ENCODE measurements around the gene CFAP161. TPM values are rescaled to one million over a fixed set of nuclear protein-coding genes. Genes with fewer than 3 reads are reported as not detected.

CFAP161 gene
- total RNA-seq, 2 donors from 2014 or later: not detected

DNA sequence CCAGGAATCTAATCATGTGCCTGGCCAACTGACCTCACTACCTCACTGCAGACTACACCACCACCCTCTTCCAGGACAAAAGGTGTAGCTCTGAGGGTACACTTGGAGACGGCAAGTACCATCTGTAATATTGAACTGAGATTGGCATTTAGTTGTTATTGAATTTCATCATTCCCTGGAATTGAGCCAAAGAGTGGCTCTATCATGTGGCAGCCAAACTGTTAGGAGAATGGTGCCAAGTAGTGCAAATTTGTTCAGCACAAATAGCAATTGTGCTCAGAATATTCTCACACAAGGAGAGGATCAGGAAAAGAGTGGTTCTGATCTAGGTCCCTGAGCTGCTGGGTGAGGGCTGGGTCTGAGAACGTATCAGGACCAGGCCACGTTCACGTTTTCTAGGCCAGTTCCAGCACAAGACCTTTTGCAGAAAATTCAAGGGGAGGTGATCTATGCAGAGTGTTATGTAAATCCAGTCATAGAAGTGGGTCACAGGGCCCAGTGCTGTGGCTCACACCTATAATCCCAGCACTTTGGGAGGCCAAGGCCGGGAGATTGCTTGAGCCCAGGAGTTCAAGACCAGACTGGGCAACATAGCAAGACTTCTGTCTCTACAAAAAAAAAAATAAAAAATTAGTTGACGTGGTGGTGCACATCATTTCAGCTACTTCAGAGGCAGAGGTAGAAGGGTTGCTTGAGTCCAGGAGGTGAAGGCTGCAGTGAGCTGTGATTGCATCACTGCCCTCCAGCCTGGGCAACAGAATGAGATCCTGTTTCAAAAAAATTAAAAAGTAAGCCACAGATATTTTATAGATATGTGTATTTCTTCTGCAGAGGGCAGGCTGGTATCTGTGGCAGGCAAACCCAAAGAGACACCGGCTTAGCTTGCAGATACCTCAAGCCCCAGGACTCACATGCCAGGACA, 31.9 kb upstream of the CFAP161 start:
- no peak overlapping the region for H3K27ac Mint-ChIP-seq

GRCh38 chr15:81103857-81104256, 30.2 kb upstream of the CFAP161 start:
- no peaks in the 10 kb centered on the region for H3K9me3 Mint-ChIP-seq
- H3K27ac Mint-ChIP-seq: no peak overlapping the region
- no peaks in the 10 kb centered on the region for H3K36me3 Mint-ChIP-seq
- DNase-seq (ENCODE audit: low spot score in 2 of 2): no peak
- ATAC-seq: no peak

More for the DNA sequence above, 31.9 kb upstream of the CFAP161 start:
- no peak for DNase-seq (ENCODE audit: low spot score in 2 of 2)
- Mint-ChIP-seq H3K36me3 (no peaks in the 10 kb centered on the region), H3K9me3 (no peaks in the 10 kb centered on the region)
- no peak for ATAC-seq

GRCh38 chr15:81105545-81105944, 28.5 kb upstream of the CFAP161 start:
- ATAC-seq: no peak
- DNase-seq (ENCODE audit: low spot score in 2 of 2): no peak
- no peaks in the 10 kb centered on the region for H3K36me3 Mint-ChIP-seq

DNA sequence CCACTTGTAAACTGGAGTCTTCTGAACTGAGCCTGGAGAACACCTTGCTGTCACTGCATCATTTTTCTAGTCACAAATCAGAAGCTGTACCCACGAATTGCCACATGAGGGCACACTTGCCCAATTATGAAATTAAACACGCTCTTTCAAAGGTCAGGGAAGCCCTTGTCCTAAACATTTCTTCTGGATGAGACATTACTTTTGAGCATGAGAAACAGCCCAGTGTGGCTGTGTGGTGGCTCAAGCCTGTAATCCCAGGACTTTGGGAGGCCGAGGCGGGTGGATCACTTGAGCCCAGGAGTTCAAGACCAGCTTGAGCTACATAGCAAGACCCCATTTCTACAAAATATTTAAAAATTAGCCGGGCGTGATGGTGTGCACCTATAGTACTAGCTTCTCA, 27.5 kb upstream of the CFAP161 start:
- Mint-ChIP-seq H3K36me3 (no peaks in the 10 kb centered on the region), H3K9me3 (no peaks in the 10 kb centered on the region), H3K27ac (no peak overlapping the region)
- DNase-seq (ENCODE audit: low spot score in 2 of 2) (peak in 1 of 2 donors; percentile 38), ATAC-seq (peak; percentile 31 to 44)

More at GRCh38 chr15:81105545-81105944, 28.5 kb upstream of the CFAP161 start:
- Mint-ChIP-seq H3K9me3 (no peaks in the 10 kb centered on the region), H3K27ac (no peak overlapping the region)

- Mint-ChIP-seq H3K27ac (no peak overlapping the region), H3K36me3 (no peaks in the 10 kb centered on the region), H3K9me3 (no peaks in the 10 kb centered on the region)
- no peak for ATAC-seq
- DNase-seq (ENCODE audit: low spot score in 2 of 2): no peak
Observed at GRCh38 chr15:81107889-81108288, 26.2 kb upstream of the CFAP161 start.

- no peak overlapping the region for H3K27ac Mint-ChIP-seq
- ATAC-seq (no peak), DNase-seq (ENCODE audit: low spot score in 2 of 2) (no peak)
- no peaks in the 10 kb centered on the region for H3K36me3 Mint-ChIP-seq
- no peaks in the 10 kb centered on the region for H3K9me3 Mint-ChIP-seq
Observed at GRCh38 chr15:81108427-81108826, 25.6 kb upstream of the CFAP161 start.

GRCh38 chr15:81111018-81111417, 23.1 kb upstream of the CFAP161 start:
- DNase-seq (ENCODE audit: low spot score in 2 of 2): no peak
- ATAC-seq: no peak
- H3K27ac Mint-ChIP-seq: no peak overlapping the region
- no peaks in the 10 kb centered on the region for H3K9me3 Mint-ChIP-seq
- H3K36me3 Mint-ChIP-seq: no peaks in the 10 kb centered on the region

DNA sequence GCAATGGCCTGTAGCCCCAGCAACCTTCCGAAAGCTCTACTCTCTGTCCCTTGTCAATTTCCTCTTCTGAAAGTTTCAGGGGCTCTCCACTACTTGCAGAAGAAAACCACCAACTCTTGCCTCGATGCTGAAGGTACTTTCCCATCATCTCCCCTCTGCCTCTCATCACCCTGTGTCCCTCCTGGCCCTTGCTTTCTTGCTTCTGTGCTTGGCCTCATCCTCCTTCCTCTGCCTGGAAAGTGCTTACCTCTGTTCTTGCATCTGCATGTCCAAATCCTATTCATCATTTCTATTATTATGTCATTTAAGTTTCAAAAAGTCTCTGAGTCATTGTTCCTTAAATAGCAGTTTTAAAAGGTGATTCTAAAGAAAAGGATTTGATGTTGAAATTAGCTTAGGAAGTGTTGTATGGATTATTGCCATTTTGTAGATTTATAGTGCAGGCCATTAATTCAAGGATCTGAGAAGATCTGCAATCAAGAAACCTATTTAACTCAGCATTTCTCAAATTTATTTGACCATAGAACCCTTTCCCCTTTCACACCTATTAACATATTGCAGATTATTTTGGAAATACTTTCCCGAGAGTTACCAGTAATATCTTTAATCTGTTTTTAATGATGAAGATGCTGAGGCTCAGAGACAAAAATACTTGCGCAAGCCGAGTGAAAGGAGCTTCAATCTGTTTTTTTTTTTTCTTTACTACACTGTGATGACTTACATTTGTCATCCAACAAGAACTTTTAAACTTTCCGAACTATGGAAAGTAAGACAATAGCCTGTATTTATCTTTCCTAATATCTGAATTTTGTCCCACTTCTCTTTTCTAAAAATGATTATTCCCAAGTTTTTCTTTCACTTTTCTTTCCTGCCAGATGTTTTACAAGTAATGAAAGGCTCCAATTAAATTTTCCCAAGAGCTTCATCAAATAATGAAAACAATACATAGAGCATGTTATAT, 22.3 kb upstream of the CFAP161 start:
- no peaks in the 10 kb centered on the region for H3K9me3 Mint-ChIP-seq
- no peaks in the 10 kb centered on the region for H3K36me3 Mint-ChIP-seq
- peak in 1 of 2 donors; percentile 63 for ATAC-seq
- DNase-seq (ENCODE audit: low spot score in 2 of 2): no peak
- H3K27ac Mint-ChIP-seq: no peak overlapping the region

- ATAC-seq: no peak
- DNase-seq (ENCODE audit: low spot score in 2 of 2): no peak
- no peaks in the 10 kb centered on the region for H3K36me3 Mint-ChIP-seq
- no peak overlapping the region for H3K27ac Mint-ChIP-seq
- no peaks in the 10 kb centered on the region for H3K9me3 Mint-ChIP-seq
Observed at GRCh38 chr15:81113204-81113657, 20.8 kb upstream of the CFAP161 start.

- H3K36me3 Mint-ChIP-seq: no peaks in the 10 kb centered on the region
- H3K27ac Mint-ChIP-seq: no peak overlapping the region
- ATAC-seq (no peak), DNase-seq (ENCODE audit: low spot score in 2 of 2) (no peak)
- no peaks in the 10 kb centered on the region for H3K9me3 Mint-ChIP-seq
Observed at GRCh38 chr15:81113861-81114291, 20.2 kb upstream of the CFAP161 start.

GRCh38 chr15:81115054-81115939, 18.8 kb upstream of the CFAP161 start:
- no peak for ATAC-seq
- H3K9me3 Mint-ChIP-seq: no peaks in the 10 kb centered on the region
- H3K27ac Mint-ChIP-seq: no peak overlapping the region

GRCh38 chr15:81117136-81117535, 16.9 kb upstream of the CFAP161 start:
- Mint-ChIP-seq H3K9me3 (no peaks in the 10 kb centered on the region), H3K36me3 (no peaks in the 10 kb centered on the region), H3K27ac (no peak overlapping the region)
- ATAC-seq (no peak), DNase-seq (ENCODE audit: low spot score in 2 of 2) (no peak)

More at GRCh38 chr15:81115054-81115939, 18.8 kb upstream of the CFAP161 start:
- H3K36me3 Mint-ChIP-seq: no peaks in the 10 kb centered on the region
- no peak for DNase-seq (ENCODE audit: low spot score in 2 of 2)

DNA sequence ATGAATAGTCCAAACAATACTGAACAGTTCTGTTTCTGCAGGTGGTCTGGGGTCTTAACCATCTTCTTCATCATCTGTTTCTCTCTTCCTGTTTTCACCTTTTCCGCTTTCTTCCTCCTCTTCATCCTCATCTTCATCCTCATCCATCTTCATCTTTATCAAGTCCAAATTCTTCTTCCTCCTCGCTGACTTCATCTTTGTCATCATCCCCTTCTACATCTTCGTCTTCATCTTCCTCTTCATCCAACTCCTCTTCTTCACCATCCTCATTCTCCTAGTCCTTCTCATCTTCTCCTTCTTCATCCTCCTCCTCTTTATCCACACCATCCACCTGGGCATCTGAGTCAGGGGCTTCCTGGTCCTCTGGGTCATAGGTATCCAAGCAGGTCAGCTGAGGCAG, 16.5 kb upstream of the CFAP161 start:
- no peaks in the 10 kb centered on the region for H3K36me3 Mint-ChIP-seq
- no peak for ATAC-seq
- H3K27ac Mint-ChIP-seq: no peak overlapping the region
- H3K9me3 Mint-ChIP-seq: no peaks in the 10 kb centered on the region
- DNase-seq (ENCODE audit: low spot score in 2 of 2): no peak

GRCh38 chr15:81118361-81118760, 15.7 kb upstream of the CFAP161 start:
- ATAC-seq (no peak), DNase-seq (ENCODE audit: low spot score in 2 of 2) (no peak)
- no peak overlapping the region for H3K27ac Mint-ChIP-seq
- no peaks in the 10 kb centered on the region for H3K36me3 Mint-ChIP-seq
- no peaks in the 10 kb centered on the region for H3K9me3 Mint-ChIP-seq

DNA sequence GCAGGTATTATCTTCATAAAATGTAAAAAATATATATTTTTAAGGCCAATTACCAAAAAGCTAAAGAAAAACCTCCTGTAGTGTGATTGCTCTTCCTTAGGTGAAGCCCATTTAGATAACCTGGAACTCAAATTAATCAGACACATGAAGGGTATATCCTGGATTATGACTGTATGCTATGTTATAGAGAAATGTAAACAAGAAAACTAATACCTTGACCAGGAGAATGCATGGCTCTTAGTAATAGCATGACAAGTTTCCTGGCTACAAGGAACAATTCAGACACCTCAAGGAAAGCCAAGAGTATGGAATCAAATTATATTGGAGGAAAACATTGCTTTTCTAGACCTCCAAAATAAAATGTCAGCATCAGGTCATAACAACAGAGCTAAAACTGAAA, 14.0 kb upstream of the CFAP161 start:
- H3K9me3 Mint-ChIP-seq: no peaks in the 10 kb centered on the region
- ATAC-seq: no peak
- no peak for DNase-seq (ENCODE audit: low spot score in 2 of 2)
- H3K36me3 Mint-ChIP-seq: no peaks in the 10 kb centered on the region
- no peak overlapping the region for H3K27ac Mint-ChIP-seq

DNA sequence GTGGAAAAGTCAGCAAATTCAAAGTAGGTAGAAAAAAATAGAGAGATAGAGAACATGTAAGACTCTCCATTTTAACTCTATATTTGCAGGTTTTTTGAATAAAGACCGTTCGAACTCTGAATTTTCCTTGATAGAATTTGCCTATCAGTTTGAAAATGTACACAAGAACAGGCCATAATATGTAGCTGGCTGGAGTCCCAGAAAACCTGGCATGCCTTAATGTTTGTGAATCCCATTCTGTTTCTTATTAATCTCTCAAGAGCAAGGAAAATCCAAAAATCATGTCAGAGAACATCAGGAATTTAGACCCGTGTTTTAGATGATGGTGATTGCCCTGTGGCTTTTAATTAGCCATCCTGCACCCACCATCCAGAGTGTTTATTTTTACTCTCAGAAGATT, 7.2 kb upstream of the CFAP161 start:
- Mint-ChIP-seq H3K36me3 (peaks cover 10 to 11% of the 10 kb centered on the region in 2 donors), H3K27ac (no peak overlapping the region), H3K9me3 (peaks cover 3 to 9% of the 10 kb centered on the region in 2 donors)
- ATAC-seq: no peak
- DNase-seq (ENCODE audit: low spot score in 2 of 2): no peak

All from activated naive CD4-positive, alpha-beta T cell treated with anti-CD3 and anti-CD28 coated beads, Interleukin-2, amount 50 U/mL, for 72 hours (primary cell).